GM18511 (cell line): ENCODE results near the gene ABHD11.

Experiments
- ATAC-seq: cut with Tn5 transposase; IDR thresholded peaks from one replicate; pipeline ENCODE4 v1.9.1; 2021; ENCODE audit warnings: mild to moderate bottlenecking, moderate library complexity; ENCODE audit not compliant: unreplicated experiment

Gene ABHD11

DNA sequence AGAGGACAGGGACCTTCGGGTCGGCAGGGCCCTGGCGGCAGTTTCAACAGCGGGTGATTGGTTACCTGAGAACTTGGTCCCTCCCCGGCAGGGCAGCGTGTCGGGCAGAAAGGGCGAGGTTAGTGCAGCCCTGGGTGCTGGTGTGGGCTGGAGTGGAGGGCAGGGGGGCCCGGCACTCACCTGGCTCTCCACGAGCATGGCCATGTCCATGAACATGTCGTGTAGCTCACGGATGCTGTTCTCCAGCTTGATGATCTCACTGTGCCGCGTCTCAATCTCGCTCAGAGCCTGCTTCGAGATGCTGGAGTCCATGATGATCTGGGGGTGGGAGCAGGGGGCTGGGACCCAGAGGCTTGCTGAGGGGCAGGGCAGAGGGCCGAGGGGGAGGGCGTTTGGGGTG lies 35.9 kb downstream of the ABHD11 start:
- no peak for ATAC-seq

DNA sequence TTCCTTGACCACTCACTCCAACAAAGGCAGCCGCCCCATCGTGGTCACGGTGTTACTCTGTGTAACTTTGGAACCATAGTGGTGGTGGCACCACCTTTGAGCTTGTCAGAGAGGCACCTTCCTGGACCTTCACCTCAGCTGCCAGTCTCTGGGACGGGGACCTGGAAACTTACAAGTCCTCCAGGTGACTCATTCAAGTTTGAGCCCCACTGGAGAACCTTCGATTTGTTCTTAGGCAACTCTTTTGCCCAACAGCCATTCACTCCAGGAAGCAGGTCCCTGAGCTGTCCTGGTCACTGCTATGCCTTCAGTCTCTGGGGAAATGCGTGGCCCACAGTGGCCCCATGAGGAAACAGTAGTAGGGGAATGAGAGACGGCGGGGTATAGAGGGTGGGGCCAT lies 36.4 kb downstream of the ABHD11 start:
- no peak for ATAC-seq

DNA sequence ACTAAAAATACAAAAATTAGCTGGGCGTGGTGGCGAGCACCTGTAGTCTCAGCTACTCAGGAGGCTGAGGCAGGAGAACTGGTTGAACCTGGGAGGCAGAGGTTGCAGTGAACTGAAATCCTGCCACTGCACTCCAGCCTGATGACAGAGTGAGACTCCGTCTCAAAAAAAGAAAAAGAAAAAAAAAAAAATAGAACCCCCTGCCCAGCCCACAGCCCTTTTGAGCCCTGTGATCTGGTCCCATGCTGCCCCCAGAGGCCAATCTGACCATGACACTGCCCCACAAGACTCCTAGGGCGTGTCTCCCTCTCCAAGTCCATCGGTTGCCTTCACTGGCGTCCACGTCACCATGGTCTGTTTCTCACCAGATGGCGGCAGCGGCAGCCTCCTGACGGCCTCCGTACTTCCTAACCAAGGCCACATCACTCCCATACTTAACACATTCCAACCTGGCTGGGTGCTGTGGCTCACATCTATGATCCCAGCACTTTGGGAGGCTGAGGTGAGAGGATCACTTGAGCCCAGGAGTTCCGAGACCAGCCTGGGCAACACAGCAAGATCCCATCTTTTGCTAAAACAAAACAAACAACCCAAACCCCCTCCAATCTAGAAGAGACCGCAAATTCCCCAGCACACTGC lies 37.1 kb downstream of the ABHD11 start:
- no peak for ATAC-seq

DNA sequence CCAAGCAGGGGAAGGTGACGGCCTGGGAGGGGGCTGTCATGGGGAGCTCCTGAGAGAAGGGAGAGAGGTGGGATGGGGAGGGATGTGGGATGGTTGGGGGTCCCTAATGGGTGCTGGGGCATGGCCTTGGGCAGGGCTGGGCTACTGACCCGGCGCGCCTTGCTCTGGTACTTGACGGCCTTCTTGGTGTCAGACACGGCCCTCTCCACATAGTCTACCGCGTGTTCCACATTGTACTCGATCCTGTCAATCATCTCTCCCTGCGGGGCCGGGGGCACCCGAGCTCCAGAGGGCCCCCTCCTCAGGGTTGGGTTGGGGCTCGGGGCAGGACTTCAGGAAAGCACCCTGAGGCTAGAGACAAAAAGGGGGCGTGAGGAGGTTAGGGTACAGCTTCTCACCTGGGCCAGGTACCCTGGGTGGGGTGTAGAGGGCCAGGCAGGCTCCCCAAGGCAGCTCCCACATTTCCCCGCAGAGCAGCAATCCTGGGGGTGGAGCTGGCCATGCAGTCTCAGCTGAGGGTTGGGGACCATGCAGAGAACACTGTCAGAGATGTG lies 37.9 kb downstream of the ABHD11 start:
- ATAC-seq = no peak

DNA sequence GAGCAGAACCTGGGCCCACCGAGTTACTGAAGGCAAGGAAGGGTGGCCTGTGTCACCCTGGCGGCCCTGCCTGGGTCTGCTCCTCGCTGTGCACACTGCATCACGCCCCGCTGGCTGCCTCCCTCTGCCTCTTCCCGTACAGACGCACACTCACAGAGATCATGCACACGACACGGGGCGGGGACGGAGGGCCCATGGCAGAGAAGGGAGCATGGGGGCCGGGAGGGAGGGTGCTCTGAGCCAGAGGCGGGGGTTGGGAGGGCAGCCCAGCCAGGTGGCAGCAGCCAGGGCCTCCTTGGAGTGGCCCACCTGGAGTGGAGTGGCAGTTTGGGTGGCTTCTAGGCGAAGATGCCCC lies 38.6 kb downstream of the ABHD11 start:
- ATAC-seq = no peak

DNA sequence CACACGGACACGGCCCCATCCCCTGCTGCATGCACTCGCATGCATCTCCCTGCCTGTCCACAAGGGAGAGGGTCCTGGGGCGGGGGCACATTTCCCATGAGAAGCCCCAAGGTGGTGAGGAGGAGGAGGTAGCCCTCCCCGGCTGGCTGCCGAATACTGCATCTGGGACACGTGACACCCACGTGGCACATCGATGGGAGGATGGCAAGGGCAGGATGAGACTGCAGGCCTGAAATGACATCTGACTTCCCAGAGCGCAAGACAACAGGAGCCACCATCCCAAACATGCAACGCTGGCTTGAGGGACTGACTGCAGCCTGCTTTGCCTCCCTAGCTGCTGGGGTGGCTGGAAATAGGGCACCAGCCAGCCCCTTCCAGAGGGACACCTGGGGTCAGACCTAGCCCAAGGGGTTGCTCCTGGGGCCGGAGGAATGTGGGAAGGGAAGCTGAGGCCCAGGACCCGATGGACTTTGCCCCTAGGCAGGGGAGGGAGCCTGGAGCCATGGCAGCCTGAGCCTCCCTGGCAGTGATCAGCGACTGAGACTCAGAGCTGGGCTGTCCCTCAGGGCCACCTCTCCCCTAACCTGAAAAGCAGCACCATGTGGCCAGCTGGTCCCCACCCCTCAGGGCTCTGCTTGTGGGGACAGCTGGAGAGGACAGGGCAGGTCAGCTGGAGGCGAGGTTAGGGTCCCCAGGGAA lies 39.1 kb downstream of the ABHD11 start:
- ATAC-seq = no peak

DNA sequence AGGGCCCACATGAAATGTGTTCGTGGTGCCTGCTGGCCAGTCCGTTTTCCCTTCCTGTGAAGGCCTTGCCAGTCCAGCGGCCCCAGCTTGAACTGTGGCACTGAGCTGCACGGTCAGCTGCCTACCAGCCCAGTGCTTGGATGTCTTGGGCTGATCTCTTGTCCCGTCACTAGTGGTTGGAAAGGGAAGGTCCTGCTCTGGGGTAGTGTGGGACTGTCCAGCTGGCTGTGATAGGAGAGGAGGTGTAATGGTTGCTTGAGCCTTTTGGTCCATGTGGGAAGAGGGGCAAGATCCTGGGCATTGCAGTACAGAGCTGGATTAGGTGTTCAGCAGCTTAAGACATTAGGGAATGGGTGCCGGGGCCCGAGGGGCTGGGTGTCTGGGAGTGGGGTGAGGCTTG lies 40.2 kb downstream of the ABHD11 start:
- ATAC-seq = no peak

DNA sequence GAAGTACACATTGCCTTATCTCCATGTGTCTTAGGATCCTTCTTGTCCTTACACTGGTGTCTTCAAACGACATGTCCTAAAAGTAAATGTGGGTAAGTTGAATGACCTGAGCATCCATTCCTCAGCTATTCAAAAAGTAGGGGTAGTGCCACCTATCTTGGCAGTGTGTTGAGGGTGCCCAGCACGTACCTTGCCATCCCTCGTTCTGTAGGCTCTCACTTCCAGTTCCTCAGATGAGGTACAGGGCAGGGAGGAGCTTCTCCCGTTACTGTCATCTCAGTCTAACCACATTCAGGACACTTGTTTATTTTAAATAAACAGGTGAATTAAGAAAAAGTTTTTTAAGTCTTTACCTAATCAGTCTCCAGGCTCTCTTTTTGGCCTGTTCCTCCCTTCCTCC lies 42.2 kb downstream of the ABHD11 start:
- no peak for ATAC-seq

DNA sequence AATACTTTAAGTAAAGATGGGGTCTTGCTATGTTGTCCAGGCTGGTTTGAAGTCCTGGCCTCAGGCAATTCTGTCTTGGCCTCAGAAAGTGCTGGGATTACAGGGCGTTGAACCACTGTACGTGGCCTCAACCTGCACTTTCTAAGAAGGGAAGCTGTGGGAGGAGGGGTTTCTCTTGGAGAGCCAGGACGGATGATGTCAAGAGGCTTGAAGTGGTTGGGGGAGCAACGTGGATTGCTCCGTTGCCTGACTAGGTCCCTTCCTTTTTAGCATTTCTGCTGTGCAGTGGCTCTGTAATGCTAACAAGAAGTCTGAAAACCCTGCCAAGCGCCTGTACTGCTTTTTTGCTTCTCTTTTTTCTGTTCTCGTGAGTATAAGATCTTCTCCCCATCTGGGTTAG lies 48.0 kb downstream of the ABHD11 start:
- ATAC-seq = no peak

DNA sequence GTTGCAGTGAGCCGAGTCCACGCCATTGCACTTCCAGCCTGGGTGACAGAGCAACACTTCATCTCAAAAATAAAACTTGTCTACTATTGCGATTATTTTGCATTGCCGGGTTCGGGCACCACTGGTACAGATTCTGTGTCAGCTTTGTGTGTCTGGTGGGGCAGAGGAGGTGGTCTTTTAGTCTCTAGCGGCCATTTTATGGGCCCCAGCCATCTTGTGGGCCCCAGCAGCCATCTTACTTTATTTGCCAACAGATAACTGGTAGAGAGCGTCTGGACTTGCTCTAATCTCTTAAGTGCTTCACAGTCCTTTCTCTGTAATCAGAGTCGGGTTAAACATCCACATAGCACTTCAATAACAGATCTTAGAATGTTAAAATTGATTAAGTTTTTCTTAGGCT lies 50.3 kb downstream of the ABHD11 start:
- ATAC-seq = no peak
